Choroid plexus epithelial cell (primary cell): Measurements from ENCODE around the gene MUC20.

Source experiments
- DNase-seq: peaks from one replicate; pipeline ENCODE4 v3.0.0-alpha.2; 2010; ENCODE audit warnings: low read depth
- H3K4me3 ChIP-seq: 2 replicates; pipeline ENCODE4 v1.5.1; 2011; ENCODE audit warnings: low read depth, mild to moderate bottlenecking, control low read depth, low read length, moderate library complexity
- CTCF ChIP-seq: conservative IDR thresholded peaks from 2 replicates; pipeline ENCODE4 v1.5.1; 2011; ENCODE audit warnings: low read depth, mild to moderate bottlenecking, control low read depth, inconsistent platforms, low read length, moderate library complexity

MUC20 gene

DNA sequence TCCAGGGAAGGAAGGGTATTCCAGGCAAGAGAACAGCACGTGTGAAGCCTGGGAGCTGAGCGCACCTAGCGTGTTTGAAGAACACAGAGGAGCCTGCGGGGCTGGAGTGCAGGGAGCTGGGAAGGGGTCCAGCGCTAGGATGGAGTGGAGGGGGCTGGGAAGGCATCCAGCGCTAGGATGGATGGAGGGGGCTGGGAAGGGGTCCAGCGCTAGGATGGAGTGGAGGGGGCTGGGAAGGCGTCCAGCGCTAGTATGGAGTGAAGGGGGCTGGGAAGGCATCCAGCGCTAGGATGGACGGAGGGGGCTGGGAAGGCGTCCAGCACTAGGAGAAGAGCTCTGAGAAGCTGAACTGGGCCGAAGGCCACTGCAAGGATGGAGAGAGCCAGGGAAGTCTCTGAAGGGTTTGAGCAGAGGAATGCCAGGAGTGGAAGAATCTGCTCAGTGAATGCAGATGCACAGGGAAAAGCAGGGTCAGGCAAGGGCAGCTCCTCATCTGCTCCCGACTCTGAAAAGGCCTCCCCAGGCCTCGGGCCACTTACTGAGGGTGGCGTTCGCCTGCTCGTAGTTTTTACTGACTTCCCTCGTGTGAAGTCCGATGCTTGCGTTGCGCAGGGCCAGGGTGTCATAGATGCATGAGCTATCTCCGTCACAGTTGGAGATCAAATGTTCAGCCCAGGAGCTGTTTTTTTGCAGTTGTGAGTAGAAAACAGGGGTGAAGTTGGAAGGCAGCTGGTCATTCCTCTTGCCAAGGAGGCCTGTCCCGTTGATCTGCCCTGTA lies 39.8 kb downstream of the MUC20 start:
- TF ChIP-seq CTCF = no peak
- H3K4me3 ChIP-seq = no peak overlapping the region
- no peak for DNase-seq

DNA sequence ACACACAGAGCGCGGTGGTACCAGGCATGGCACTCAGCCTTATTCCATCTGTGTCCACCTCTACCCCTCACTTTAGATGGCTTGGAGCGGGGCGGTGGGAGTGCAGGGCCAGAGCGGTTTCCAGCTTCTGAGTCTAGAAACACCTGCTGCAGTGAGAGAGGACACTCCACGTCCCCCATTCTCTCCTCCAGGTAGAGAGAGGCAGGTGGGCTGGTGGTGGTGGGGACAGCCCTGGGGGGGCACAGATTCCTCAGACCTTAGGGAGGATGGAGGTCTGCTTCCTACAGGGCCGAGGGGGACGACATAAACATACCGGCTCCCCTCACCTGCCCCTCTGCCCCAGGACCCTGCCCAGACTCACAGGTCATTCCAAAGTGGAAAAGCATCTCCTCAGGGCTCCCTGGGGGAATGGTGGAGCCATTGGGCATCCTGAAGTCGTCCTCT lies 40.4 kb downstream of the MUC20 start:
- no peak for TF ChIP-seq CTCF
- H3K4me3 ChIP-seq = no peak overlapping the region
- DNase-seq = no peak

DNA sequence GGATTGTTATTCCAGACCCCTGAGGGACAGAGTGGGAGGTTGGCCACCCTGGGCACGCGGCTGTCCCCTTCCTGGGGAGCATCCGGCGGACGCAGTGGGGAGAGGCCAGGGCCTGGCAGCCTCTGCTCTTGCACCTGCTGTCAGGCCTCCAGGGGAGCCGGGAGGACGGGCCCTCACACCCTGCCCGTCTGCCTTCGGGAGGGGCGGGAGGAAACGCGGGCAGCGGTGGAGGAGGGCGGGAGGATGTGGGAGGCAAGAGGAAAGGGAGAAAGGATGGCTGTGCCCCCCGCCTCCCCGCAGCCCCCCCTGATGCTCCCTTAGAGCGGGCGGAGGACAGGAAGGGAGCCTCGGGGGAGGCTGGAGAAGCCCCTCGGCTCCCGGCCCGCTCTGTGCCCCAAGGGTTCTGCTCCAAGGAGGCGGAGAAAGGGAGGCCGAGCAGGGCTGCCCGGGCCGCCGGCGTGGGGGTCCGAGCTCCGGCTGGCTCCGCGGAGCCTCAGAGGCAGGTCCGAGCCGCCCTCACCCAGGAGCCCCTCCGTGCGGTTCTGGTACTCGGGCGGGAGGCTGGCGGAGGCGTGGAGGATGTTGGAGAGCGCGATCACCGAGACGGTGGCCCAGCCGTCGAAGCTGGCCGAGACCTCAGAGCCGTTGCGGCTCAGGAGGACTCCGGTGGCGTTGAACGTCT lies 40.9 kb downstream of the MUC20 start:
- H3K4me3 ChIP-seq = no peak overlapping the region
- DNase-seq = no peak
- no peak for TF ChIP-seq CTCF

DNA sequence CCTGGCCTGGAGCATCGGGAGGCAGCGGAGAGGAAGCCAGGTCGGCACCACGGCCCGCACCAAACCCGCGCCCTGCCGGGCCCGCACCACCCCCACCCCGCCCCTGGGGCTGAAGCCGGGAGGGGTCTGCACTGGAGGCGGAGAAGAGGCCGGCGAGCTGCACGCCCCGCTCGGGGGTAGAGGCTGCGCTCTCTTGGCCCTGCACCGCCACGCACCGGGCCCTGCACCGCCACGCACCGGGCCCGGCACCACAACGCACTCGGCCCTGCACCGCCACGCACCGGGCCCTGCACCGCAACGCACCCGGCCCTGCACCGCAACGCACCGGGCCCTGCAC lies 41.4 kb downstream of the MUC20 start:
- no peak for DNase-seq
- no peak for TF ChIP-seq CTCF
- H3K4me3 ChIP-seq = no peak overlapping the region

DNA sequence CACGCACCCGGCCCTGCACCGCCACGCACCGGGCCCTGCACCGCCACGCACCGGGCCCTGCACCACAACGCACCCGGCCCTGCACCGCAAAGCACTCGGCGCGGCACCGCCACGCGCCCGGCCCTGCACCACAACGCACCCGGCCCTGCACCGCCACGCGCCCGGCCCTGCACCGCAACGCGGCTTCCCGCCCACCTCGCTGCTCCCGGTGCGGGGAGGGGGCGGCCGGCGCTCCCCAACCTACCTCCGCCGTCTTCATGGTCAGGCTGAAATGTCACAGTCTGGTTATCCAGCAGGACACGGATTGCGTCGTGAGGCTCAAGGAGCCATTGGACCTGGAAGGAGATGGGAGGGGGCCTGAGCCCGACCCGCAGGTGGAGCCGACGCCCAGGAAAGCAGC lies 41.8 kb downstream of the MUC20 start:
- H3K4me3 ChIP-seq = no peak overlapping the region
- DNase-seq = no peak
- no peak for TF ChIP-seq CTCF

- DNase-seq = no peak
- no peak for TF ChIP-seq CTCF
- no peak overlapping the region for H3K4me3 ChIP-seq
Measured at GRCh38 chr3:195763076-195763830, 42.5 kb downstream of the MUC20 start.
